WTC11 (cell line): Measurements from ENCODE around the gene GALNT13.

Experiments used
- CTCF ChIP-seq: fragments of 200-600 bp; IDR thresholded peaks from 2 replicates; pipeline ENCODE4 v1.8.0; 2022; ENCODE audit warnings: antibody characterized with exemption
- ELF4 ChIP-seq: sonication (generic); formaldehyde crosslinking; IDR thresholded peaks from 2 replicates; pipeline ENCODE4 v1.8.1; 2022; ENCODE audit warnings: low read depth, mild to moderate bottlenecking, moderate library complexity, missing genetic modification reagents

- TF ChIP-seq ELF4 (CRISPR knock-in tag) (no peak), CTCF (no peak)
Measured at GRCh38 chr2:154291927-154292326, 420.2 kb downstream of the GALNT13 start.
